IPS DF 19.7 (cell line): ENCODE measurements around the gene PLPP1.

Experiments used
- DNase-seq: peaks from one replicate; pipeline ENCODE4 v3.0.0-alpha.2; 2013; ENCODE audit warnings: low read depth, low spot score

PLPP1 gene

GRCh38 chr5:55534436-55535198 lies at the start of gene PLPP1:
Gene PLPP1, minus strand, starts transcription at chr5:55534964. Its CDS starts 335 bp downstream, at chr5:55534629.
- peak; percentile 25 for DNase-seq

GRCh38 chr5:55583578-55583977 lies 48.8 kb upstream of the PLPP1 start:
- DNase-seq: no peak

GRCh38 chr5:55582256-55582655 lies 47.5 kb upstream of the PLPP1 start:
- DNase-seq: no peak

GRCh38 chr5:55580042-55580441 lies 45.3 kb upstream of the PLPP1 start:
- DNase-seq: no peak

GRCh38 chr5:55578771-55579170 lies 44.0 kb upstream of the PLPP1 start:
- no peak for DNase-seq

GRCh38 chr5:55577353-55578060 lies 42.7 kb upstream of the PLPP1 start:
- no peak for DNase-seq

GRCh38 chr5:55576661-55577060 lies 41.9 kb upstream of the PLPP1 start:
- no peak for DNase-seq

- no peak for DNase-seq
Observed at GRCh38 chr5:55575815-55576583, 41.2 kb upstream of the PLPP1 start.

- DNase-seq: no peak
Observed at GRCh38 chr5:55572600-55572999, 37.8 kb upstream of the PLPP1 start.

GRCh38 chr5:55572020-55572419 lies 37.3 kb upstream of the PLPP1 start:
- DNase-seq: no peak

- no peak for DNase-seq
Observed at GRCh38 chr5:55570570-55570969, 35.8 kb upstream of the PLPP1 start.

GRCh38 chr5:55570026-55570425 lies 35.3 kb upstream of the PLPP1 start:
- no peak for DNase-seq

- DNase-seq: no peak
Observed at GRCh38 chr5:55569513-55569865, 34.7 kb upstream of the PLPP1 start.

GRCh38 chr5:55568654-55569512 lies 34.1 kb upstream of the PLPP1 start:
- no peak for DNase-seq

- DNase-seq: no peak
Observed at GRCh38 chr5:55564721-55565120, 30.0 kb upstream of the PLPP1 start.

GRCh38 chr5:55558484-55558883 lies 23.7 kb upstream of the PLPP1 start:
- no peak for DNase-seq

GRCh38 chr5:55557123-55557522 lies 22.4 kb upstream of the PLPP1 start:
- no peak for DNase-seq

GRCh38 chr5:55554585-55555202 lies 19.9 kb upstream of the PLPP1 start:
- no peak for DNase-seq

- no peak for DNase-seq
Observed at GRCh38 chr5:55551904-55552303, 17.1 kb upstream of the PLPP1 start.

- DNase-seq: no peak
Observed at GRCh38 chr5:55551358-55551757, 16.6 kb upstream of the PLPP1 start.

GRCh38 chr5:55547781-55548180 lies 13.0 kb upstream of the PLPP1 start:
- no peak for DNase-seq
